GM12892 (cell line): ENCODE results near the gene FAM221A.

Experiments used
- POLR2A ChIP-seq: IDR thresholded peaks from 2 replicates; pipeline ENCODE4 v1.6.1; 2011; ENCODE audit warnings: low read depth, low read length, control low read depth
- POLR2AphosphoS5 ChIP-seq: IDR thresholded peaks from 2 replicates; pipeline ENCODE4 v1.6.1; 2011; ENCODE audit warnings: low read depth, low read length, control low read depth
- TAF1 ChIP-seq: IDR thresholded peaks from 2 replicates; pipeline ENCODE4 v1.6.1; 2011; ENCODE audit warnings: low read depth, mild to moderate bottlenecking, control low read depth, low read length, borderline replicate concordance

DNA sequence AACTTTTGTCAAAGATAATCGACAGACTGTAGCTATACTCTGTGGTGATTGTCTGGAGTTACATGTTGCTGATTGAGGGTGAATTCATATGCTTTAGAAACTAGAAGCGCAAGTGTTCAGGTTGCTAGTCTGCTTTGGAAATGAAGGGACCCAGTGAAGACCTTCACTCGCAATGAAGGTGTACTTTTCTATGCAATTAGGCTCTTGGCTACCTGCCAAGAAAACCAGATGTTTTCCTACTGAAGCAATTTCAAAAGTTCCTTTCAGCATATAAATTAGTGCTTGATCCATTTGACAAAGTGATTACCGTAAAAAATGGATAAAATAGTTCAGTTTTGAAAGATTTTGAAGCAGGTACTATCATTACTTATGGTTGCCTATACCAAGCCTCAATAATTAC is 20.0 kb downstream of the FAM221A start:
- no peak for TF ChIP-seq POLR2AphosphoS5
- TF ChIP-seq POLR2A, result no peak
- no peak for TF ChIP-seq TAF1
